K562 (cell line): ENCODE measurements around the gene FDX2. TPM values are rescaled to one million over a fixed set of nuclear protein-coding genes. Genes with fewer than 3 reads are reported as not detected.

ENCODE experiments used
- ATAC-seq: fragments of 200-7000 bp; cut with Tn5 transposase; 3 replicates; pipeline ENCODE4 v1.9.1; 2020; ENCODE audit warnings: moderate library complexity
- BruUV-seq: library from RNA; stranded (reverse); fragments of 400-500 nt; replicated peaks from 2 replicates; lab custom pipeline; 2021; lab: Mats Ljungman, UMichigan
- CTCF ChIA-PET: fragments of 300-600 bp; formaldehyde crosslinking; extraction: SDS; loops from one replicate; lab custom pipeline; 2021; ENCODE audit warnings: low intra/inter-chr PET ratio; lab: Yijun Ruan, JAX
- POLR2A ChIA-PET: fragments of 300-600, 350-650 bp; sonication (Branson Sonifier 250); formaldehyde crosslinking; extraction: SDS; loops from one replicate; lab custom pipeline; 2021; ENCODE audit warnings: antibody characterized with exemption, inconsistent platforms; lab: Yijun Ruan, JAX
- DNase-seq, 4 experiments: peaks; one replicate each; pipeline versions ENCODE4 v3.0.0 to v3.0.0-alpha.2; 2011 to 2018; ENCODE audit warnings: low spot score in 3 of 4, mixed read lengths in 3 of 4; ENCODE audit errors: extremely low read depth in 1 of 4
- FAIRE-seq: peaks from 2 replicates; lab custom pipeline; 2011; peaks lifted over from hg19 to GRCh38; lab: Jason Lieb, UNC
- H2AFZ ChIP-seq: 2 replicates; pipeline ENCODE4 v1.6.0; 2011; ENCODE audit warnings: low read depth, low read length, control low read depth, inconsistent platforms
- H3K27ac ChIP-seq: fragments of 200-600 bp; 3 replicates; pipeline ENCODE4 v1.8.0; 2011; ENCODE audit warnings: low read depth, mild to moderate bottlenecking, control low read depth, inconsistent platforms, low read length, moderate library complexity, mixed read lengths; ENCODE audit errors: extremely low read depth
- H3K27me3 ChIP-seq, 2 experiments: fragments of 300-600 bp in 1 of 2; 2 replicates in 1 of 2; 3 replicates in 1 of 2; pipeline versions ENCODE4 v1.6.0 to v1.8.0; 2011; ENCODE audit warnings: inconsistent platforms in 2 of 2, low read length in 2 of 2, mild to moderate bottlenecking in 1 of 2, mixed read lengths in 1 of 2, moderate library complexity in 1 of 2; ENCODE audit not compliant: control insufficient read depth in 2 of 2, insufficient read depth in 2 of 2
- H3K36me3 ChIP-seq: fragments of 300-600 bp; 3 replicates; pipeline ENCODE4 v1.8.0; 2011; ENCODE audit warnings: mild to moderate bottlenecking, low read length, inconsistent platforms; ENCODE audit not compliant: control insufficient read depth, insufficient read depth
- H3K4me1 ChIP-seq, 2 experiments: fragments of 200-600 bp in 1 of 2; replicated peaks in 1 of 2; 2 replicates in 1 of 2; 3 replicates in 1 of 2; pipeline versions ENCODE4 v1.5.1 to v1.8.0; 2011; ENCODE audit warnings: inconsistent platforms in 2 of 2, low read length in 2 of 2, mild to moderate bottlenecking in 1 of 2, mixed read lengths in 1 of 2, moderate library complexity in 1 of 2; ENCODE audit not compliant: control insufficient read depth in 2 of 2, insufficient read depth in 2 of 2
- H3K4me2 ChIP-seq: 2 replicates; pipeline ENCODE4 v1.6.1; 2011; ENCODE audit warnings: low read length, control low read depth, inconsistent platforms, mixed read lengths; ENCODE audit not compliant: insufficient read depth
- H3K4me3 ChIP-seq: fragments of 200-600 bp; sonication (generic), shearing (Covaris generic); 2 replicates; pipeline ENCODE4 v1.5.1; 2016; ENCODE audit warnings: control low read depth, inconsistent platforms
- H3K79me2 ChIP-seq: fragments of 200-600 bp; 3 replicates; pipeline ENCODE4 v1.8.0; 2011; ENCODE audit warnings: low read length, inconsistent platforms; ENCODE audit not compliant: control insufficient read depth, insufficient read depth
- H3K9ac ChIP-seq, 2 experiments: 2 replicates each; pipeline versions ENCODE4 v1.6.0 to v1.6.1; 2011; ENCODE audit warnings: low read depth in 2 of 2, low read length in 2 of 2, control low read depth in 1 of 2, inconsistent platforms in 1 of 2, mild to moderate bottlenecking in 1 of 2, mixed read lengths in 1 of 2; ENCODE audit not compliant: insufficient read depth in 1 of 2
- H3K9me1 ChIP-seq: one replicate; pipeline ENCODE4 v1.6.0; 2011; ENCODE audit warnings: inconsistent platforms, mild to moderate bottlenecking, low read length, moderate library complexity; ENCODE audit not compliant: control insufficient read depth, insufficient read depth
- H3K9me3 ChIP-seq: replicated peaks from 2 replicates; pipeline ENCODE4 v1.5.1; 2011; ENCODE audit warnings: low read depth, low read length, inconsistent platforms; ENCODE audit not compliant: control insufficient read depth, insufficient read depth
- H4K20me1 ChIP-seq: replicated peaks from 2 replicates; pipeline ENCODE4 v1.6.1; 2011; ENCODE audit warnings: low read length, inconsistent platforms, mixed read lengths; ENCODE audit not compliant: control insufficient read depth, insufficient read depth
- CHD1 ChIP-seq: fragments of 200-600 bp; sonication (generic); IDR thresholded peaks from one replicate; pipeline ENCODE4 v1.6.1; 2012; ENCODE audit warnings: mild to moderate bottlenecking, moderate library complexity, low read length, inconsistent platforms
- EZH2 ChIP-seq: IDR thresholded peaks from 2 replicates; pipeline ENCODE4 v1.6.1; 2012; ENCODE audit warnings: low read depth, mild to moderate bottlenecking, inconsistent platforms, low read length, borderline replicate concordance
- LCOR ChIP-seq: sonication (generic); formaldehyde crosslinking; IDR thresholded peaks from 2 replicates; pipeline ENCODE4 v1.8.0; 2022; ENCODE audit warnings: mild to moderate bottlenecking, missing genetic modification reagents
- POLR2G ChIP-seq: fragments of 200-400 bp; formaldehyde crosslinking; IDR thresholded peaks from 2 replicates; pipeline ENCODE4 v1.6.1; 2017; ENCODE audit warnings: low read depth, mild to moderate bottlenecking, antibody characterized with exemption, low read length, moderate library complexity
- RBFOX2 ChIP-seq: fragments of 200-400 bp; formaldehyde crosslinking; IDR thresholded peaks from 2 replicates; pipeline ENCODE4 v1.6.1; 2017; ENCODE audit warnings: low read depth, mild to moderate bottlenecking, low read length, moderate library complexity
- WGBS: fragments of 100-300 bp; shearing (Covaris generic); methylation state at CpG from one replicate; pipeline ENCODE4 v1.1.6; 2016; ENCODE audit warnings: low coverage, mixed read lengths; ENCODE audit not compliant: insufficient coverage; ENCODE audit errors: missing lambda C conversion rate; 5-methylcytosine and 5-hydroxymethylcytosine counted together
- in situ Hi-C: fragments of 300-500 bp; cut with MboI; formaldehyde crosslinking; loops from 4 replicates; pipeline ENCODE4 v1.15.0; 2018; ENCODE audit warnings: inconsistent platforms, mixed read lengths
- intact Hi-C: fragments of 100-400 bp; cut with micrococcal nuclease; formaldehyde crosslinking; loops from 2 replicates; pipeline ENCODE4 v1.14.2; 2022
- polyA plus RNA-seq, 8 experiments: library from polyadenylated mRNA; depleted of rRNA in 4 of 8; stranded (reverse) in 5 of 8; unstranded in 3 of 8; fragments of >200 nt; fragmentation: Nextera tagmentation in 2 of 8; fragmentation: Illumina TruSeq in 1 of 8; extraction: Ambion mirVana in 2 of 8; extraction: Trizol in 1 of 8; gene quantifications; 2 replicates each; pipeline versions ENCODE4 v1.2.1 to v1.2.3, GENCODE V29; 2011 to 2014; ENCODE audit warnings: inconsistent platforms in 1 of 8, missing spikeins in 1 of 8
- total RNA-seq, 7 experiments: library from RNA; depleted of rRNA in 6 of 7; stranded (reverse); fragments of >200 nt in 6 of 7; fragmentation: Illumina TruSeq in 2 of 7; extraction: Trizol in 2 of 7; gene quantifications; 2 replicates each; pipeline versions ENCODE4 v1.2.1 to v1.2.3, GENCODE V29; 2011 to 2021; ENCODE audit warnings: low replicate concordance in 1 of 7
- TF ChIP-seq, protein P1 (sequence below): sonication (generic); IDR thresholded peaks from 2 replicates; pipeline ENCODE4 v1.6.1; 2016
- TF ChIP-seq, protein P2 (sequence below): IDR thresholded peaks from 2 replicates; pipeline ENCODE4 v1.6.1; 2011; ENCODE audit not compliant: insufficient read length; ENCODE audit errors: extremely low read depth

FDX2 gene
- total and polyA plus RNA-seq, 9 of the 15 experiments (the other 6 are each of a cell fraction or from before 2014, with no cell fraction given), result 2.5 to 49.8 (median 29.7) TPM

DNA sequence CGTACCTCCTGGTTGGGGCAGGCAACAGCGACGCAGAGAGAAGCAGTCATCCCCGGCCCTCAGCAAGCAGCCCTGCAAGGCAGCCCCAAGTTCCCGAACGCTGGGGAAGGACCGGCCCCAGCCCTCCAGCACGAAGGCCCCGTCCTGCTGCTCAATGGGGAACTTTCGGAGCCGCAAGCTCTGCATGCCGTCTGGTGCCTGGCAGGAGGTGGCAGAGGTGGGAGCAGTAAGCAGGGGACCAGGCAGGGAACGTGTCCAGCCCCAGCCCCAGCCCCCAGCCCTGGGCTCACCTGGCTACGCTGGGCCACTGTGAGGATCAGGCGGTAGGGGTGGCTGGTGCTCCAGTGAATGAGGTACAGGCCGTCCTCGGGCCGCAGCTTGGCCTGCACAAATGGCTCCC, 46.4 kb upstream of the FDX2 start:
- Histone ChIP-seq H3K4me3 (no peak overlapping the region), H3K4me1 (peaks cover 0 to 17% of the 10 kb centered on the region in 2 experiments; a peak in 1 of 5 replicates), H4K20me1 (no peaks in the 10 kb centered on the region), H3K4me2 (no peak overlapping the region), H3K36me3 (peaks cover 81% of the 10 kb centered on the region; the same call in 2 of the 3 replicates), H3K79me2 (no peaks in the 10 kb centered on the region), H3K9me3 (no peaks in the 10 kb centered on the region), H3K27me3 (no peaks in the 10 kb centered on the region), H3K27ac (no peak overlapping the region), H3K9ac (no peak overlapping the region), H2AFZ (no peak overlapping the region), H3K9me1 (no peaks in the 10 kb centered on the region)
- DNase-seq, result peak in 1 of 4 experiments; percentile 14
- intact Hi-C loops (no loop called here), in situ Hi-C loops (no loop called here)
- 95% methylated on average over 14 of the region's 18 CpGs for WGBS
- no peak for FAIRE-seq
- BruUV-seq, result no TSS peak
- CTCF ChIA-PET, result no interaction called here
- ATAC-seq, result no peak
- POLR2A ChIA-PET, result interaction anchor here (1.4 kb wide), 2 partner anchors 10 to 17 kb away, joined by 4 read pairs; no protein-coding TSS in a partner anchor
- TF ChIP-seq POLR2G (peak; percentile 37; the same call in 1 of the 2 replicates), RBFOX2 (peak; percentile 49; the same call in 1 of the 2 replicates), CHD1 (no peak), LCOR (CRISPR knock-in tag) (no peak), EZH2 (no peak)
- TF ChIP-seq, protein P1, sequence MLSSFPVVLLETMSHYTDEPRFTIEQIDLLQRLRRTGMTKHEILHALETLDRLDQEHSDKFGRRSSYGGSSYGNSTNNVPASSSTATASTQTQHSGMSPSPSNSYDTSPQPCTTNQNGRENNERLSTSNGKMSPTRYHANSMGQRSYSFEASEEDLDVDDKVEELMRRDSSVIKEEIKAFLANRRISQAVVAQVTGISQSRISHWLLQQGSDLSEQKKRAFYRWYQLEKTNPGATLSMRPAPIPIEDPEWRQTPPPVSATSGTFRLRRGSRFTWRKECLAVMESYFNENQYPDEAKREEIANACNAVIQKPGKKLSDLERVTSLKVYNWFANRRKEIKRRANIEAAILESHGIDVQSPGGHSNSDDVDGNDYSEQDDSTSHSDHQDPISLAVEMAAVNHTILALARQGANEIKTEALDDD, result no peak
- TF ChIP-seq, protein P2, sequence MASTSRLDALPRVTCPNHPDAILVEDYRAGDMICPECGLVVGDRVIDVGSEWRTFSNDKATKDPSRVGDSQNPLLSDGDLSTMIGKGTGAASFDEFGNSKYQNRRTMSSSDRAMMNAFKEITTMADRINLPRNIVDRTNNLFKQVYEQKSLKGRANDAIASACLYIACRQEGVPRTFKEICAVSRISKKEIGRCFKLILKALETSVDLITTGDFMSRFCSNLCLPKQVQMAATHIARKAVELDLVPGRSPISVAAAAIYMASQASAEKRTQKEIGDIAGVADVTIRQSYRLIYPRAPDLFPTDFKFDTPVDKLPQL, result no peak
